Measurements from ENCODE around the gene ARHGAP4. TPM values are rescaled to one million over a fixed set of nuclear protein-coding genes. Genes with fewer than 3 reads are reported as not detected.

Gene ARHGAP4
- total RNA-seq, 1 donor from 2014 or later: 69.8 TPM

DNA sequence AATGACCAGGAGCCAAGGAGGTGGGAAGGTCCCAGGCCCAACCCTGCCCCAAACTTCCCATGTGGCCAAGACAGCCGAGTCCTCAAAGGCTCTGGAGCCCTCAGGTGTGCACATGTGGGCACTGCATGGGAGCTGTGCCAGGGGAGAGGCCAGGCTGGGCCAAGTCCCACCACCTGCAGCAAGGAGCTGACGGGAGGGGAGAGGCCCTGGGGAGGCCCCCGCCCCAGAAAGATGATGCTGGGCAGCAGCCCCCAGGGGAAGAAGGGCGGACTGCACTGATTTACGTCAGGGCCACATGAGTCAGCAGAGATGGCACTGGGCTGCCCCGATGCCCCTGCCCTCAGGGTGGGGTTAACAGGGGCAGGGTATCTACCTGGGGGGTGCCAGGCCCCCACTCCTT, 41.5 kb downstream of the ARHGAP4 start:
- Histone ChIP-seq H3K9me3 (no peaks in the 10 kb centered on the region), H3K4me3 (no peak overlapping the region), H3K27me3 (peaks cover 12% of the 10 kb centered on the region), H3K36me3 (no peaks in the 10 kb centered on the region), H3K4me1 (no peaks in the 10 kb centered on the region), H3K27ac (no peak overlapping the region)
- DNase-seq (no peak), ATAC-seq (no peak)
- TF ChIP-seq, protein P1, sequence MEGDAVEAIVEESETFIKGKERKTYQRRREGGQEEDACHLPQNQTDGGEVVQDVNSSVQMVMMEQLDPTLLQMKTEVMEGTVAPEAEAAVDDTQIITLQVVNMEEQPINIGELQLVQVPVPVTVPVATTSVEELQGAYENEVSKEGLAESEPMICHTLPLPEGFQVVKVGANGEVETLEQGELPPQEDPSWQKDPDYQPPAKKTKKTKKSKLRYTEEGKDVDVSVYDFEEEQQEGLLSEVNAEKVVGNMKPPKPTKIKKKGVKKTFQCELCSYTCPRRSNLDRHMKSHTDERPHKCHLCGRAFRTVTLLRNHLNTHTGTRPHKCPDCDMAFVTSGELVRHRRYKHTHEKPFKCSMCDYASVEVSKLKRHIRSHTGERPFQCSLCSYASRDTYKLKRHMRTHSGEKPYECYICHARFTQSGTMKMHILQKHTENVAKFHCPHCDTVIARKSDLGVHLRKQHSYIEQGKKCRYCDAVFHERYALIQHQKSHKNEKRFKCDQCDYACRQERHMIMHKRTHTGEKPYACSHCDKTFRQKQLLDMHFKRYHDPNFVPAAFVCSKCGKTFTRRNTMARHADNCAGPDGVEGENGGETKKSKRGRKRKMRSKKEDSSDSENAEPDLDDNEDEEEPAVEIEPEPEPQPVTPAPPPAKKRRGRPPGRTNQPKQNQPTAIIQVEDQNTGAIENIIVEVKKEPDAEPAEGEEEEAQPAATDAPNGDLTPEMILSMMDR (IDR thresholded peaks at IDR 0.05): no peak
- intact Hi-C loops (cut with DNase I): no loop called here

- H3K27ac ChIP-seq: no peak overlapping the region
Observed at GRCh38 chrX:153884136-153884535, 41.9 kb downstream of the ARHGAP4 start.

GRCh38 chrX:153883163-153883843, 42.8 kb downstream of the ARHGAP4 start:
- ATAC-seq (no peak), DNase-seq (no peak)
- H3K36me3 ChIP-seq: no peaks in the 10 kb centered on the region
- no peak overlapping the region for H3K27ac ChIP-seq
- TF ChIP-seq, protein P1 (IDR thresholded peaks at IDR 0.05): no peak
- H3K4me1 ChIP-seq: no peaks in the 10 kb centered on the region
- H3K4me3 ChIP-seq: no peak overlapping the region
- no peaks in the 10 kb centered on the region for H3K9me3 ChIP-seq
- peaks cover 12% of the 10 kb centered on the region for H3K27me3 ChIP-seq
- intact Hi-C loops (cut with DNase I): no loop called here

More at GRCh38 chrX:153884136-153884535, 41.9 kb downstream of the ARHGAP4 start:
- no peak for DNase-seq
- intact Hi-C loops (cut with DNase I): no loop called here
- ATAC-seq: no peak
- H3K36me3 ChIP-seq: no peaks in the 10 kb centered on the region
- TF ChIP-seq, protein P1 (IDR thresholded peaks at IDR 0.05): no peak
- no peaks in the 10 kb centered on the region for H3K9me3 ChIP-seq
- no peak overlapping the region for H3K4me3 ChIP-seq
- peaks cover 12% of the 10 kb centered on the region for H3K27me3 ChIP-seq
- no peaks in the 10 kb centered on the region for H3K4me1 ChIP-seq

- ATAC-seq: no peak
- Histone ChIP-seq H3K36me3 (no peaks in the 10 kb centered on the region), H3K27ac (no peak overlapping the region), H3K4me1 (no peaks in the 10 kb centered on the region), H3K4me3 (no peak overlapping the region), H3K9me3 (no peaks in the 10 kb centered on the region), H3K27me3 (peaks cover 12% of the 10 kb centered on the region)
- DNase-seq: no peak
- intact Hi-C loops (cut with DNase I): no loop called here
- TF ChIP-seq, protein P1 (IDR thresholded peaks at IDR 0.05): no peak
Observed at GRCh38 chrX:153882557-153882956, 43.5 kb downstream of the ARHGAP4 start.

DNA sequence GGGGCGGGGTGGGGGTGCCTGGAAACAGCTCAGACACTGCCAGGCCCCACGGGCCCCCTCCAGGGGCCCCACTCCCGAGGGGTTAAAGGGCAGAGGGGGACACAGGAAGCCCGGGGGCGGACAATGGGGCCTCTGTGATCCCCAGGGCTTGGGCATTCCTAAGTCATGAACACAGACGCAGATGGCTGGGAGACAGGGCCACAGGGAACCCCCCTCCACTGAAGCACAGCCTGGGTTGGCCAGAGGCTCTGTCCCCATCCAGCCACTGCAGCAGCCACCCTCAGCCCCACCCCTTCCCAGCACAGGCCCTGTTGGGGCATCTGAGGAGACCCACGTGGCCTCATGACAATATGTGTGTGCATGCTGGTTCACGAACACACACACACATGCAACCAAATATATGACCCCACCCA, 44.0 kb downstream of the ARHGAP4 start:
- intact Hi-C loops (cut with DNase I): no loop called here
- Histone ChIP-seq H3K4me1 (no peaks in the 10 kb centered on the region), H3K36me3 (no peaks in the 10 kb centered on the region), H3K9me3 (no peaks in the 10 kb centered on the region), H3K4me3 (no peak overlapping the region), H3K27me3 (peaks cover 12% of the 10 kb centered on the region), H3K27ac (no peak overlapping the region)
- ATAC-seq (no peak), DNase-seq (no peak)
- TF ChIP-seq, protein P1 (IDR thresholded peaks at IDR 0.05): no peak

Data from upper lobe of right lung (tissue), 1 donor.